H1 (cell line): ENCODE data around the gene CARD11. TPM values are rescaled to one million over a fixed set of nuclear protein-coding genes. Genes with fewer than 3 reads are reported as not detected.

ENCODE experiments used
- GABPA ChIP-seq: IDR thresholded peaks from 2 replicates; pipeline ENCODE4 v1.6.1; 2011; ENCODE audit warnings: mild to moderate bottlenecking, low read length, moderate library complexity, borderline replicate concordance; ENCODE audit not compliant: insufficient read depth
- SP1 ChIP-seq: IDR thresholded peaks from 2 replicates; pipeline ENCODE4 v1.6.1; 2011; ENCODE audit warnings: low read depth, low read length
- SP2 ChIP-seq: IDR thresholded peaks from 2 replicates; pipeline ENCODE4 v1.6.1; 2012; ENCODE audit warnings: mild to moderate bottlenecking, low read length, inconsistent platforms
- USF2 ChIP-seq: IDR thresholded peaks from 2 replicates; pipeline ENCODE4 v1.6.1; 2011; ENCODE audit warnings: low read length, improper control_type of control experiment
- polyA plus RNA-seq, 7 experiments: library from polyadenylated mRNA; depleted of rRNA in 3 of 7; stranded (reverse) in 5 of 7; unstranded in 2 of 7; fragments of >200 nt in 5 of 7; fragments of 200-250 nt in 2 of 7; gene quantifications; 1 replicate in 5 of 7; 2 replicates in 1 of 7; 4 replicates in 1 of 7; pipeline versions ENCODE4 v1.2.1 to v1.2.3, GENCODE V29; 2011 to 2013; ENCODE audit warnings: missing spikeins in 2 of 7, mixed read lengths in 2 of 7
- total RNA-seq: library from RNA; stranded (reverse); fragmentation: NEBNext Ultra II Directional; extraction: Animal tissue kit (Norgen Biotek cat#: 25700); gene quantifications from 2 replicates; pipeline ENCODE4 v1.2.1, GENCODE V29; 2021

CARD11 gene
- total and polyA plus RNA-seq, 2 of the 8 experiments (the other 6 are each of a cell fraction or from before 2014, with no cell fraction given), result 12.6 to 29.8 TPM

GRCh38 chr7:2971914-2972834, 71.5 kb downstream of the CARD11 start (continued):
- TF ChIP-seq USF2 (no peak), GABPA (no peak), SP1 (no peak), SP2 (no peak)
